WERI-Rb-1 (cell line): Measurements from ENCODE around the gene KRT72.

Experiments used
- DNase-seq: peaks from one replicate; pipeline ENCODE4 v3.0.0-alpha.2; 2020
- H3K27ac ChIP-seq: fragments of 250-450 bp; sonication (Bioruptor Pico); 2 replicates; pipeline ENCODE4 v1.5.1; 2020; ENCODE audit warnings: mild to moderate bottlenecking, moderate library complexity
- H3K27me3 ChIP-seq: fragments of 250-450 bp; sonication (Bioruptor Pico); 2 replicates; pipeline ENCODE4 v1.5.1; 2021; ENCODE audit warnings: mild to moderate bottlenecking, low read depth, moderate library complexity; ENCODE audit not compliant: insufficient read depth, severe bottlenecking
- H3K36me3 ChIP-seq: fragments of 250-450 bp; sonication (Bioruptor Pico); 2 replicates; pipeline ENCODE4 v1.5.1; 2020; ENCODE audit warnings: mild to moderate bottlenecking, moderate library complexity
- H3K4me3 ChIP-seq: 2 replicates; pipeline ENCODE4 v1.5.1; 2011; ENCODE audit warnings: low read depth, mild to moderate bottlenecking, control low read depth, low read length
- H3K9me3 ChIP-seq: fragments of 250-450 bp; sonication (Bioruptor Pico); 2 replicates; pipeline ENCODE4 v1.5.1; 2021; ENCODE audit warnings: mild to moderate bottlenecking, moderate library complexity; ENCODE audit not compliant: severe bottlenecking
- TF ChIP-seq, protein P1 (sequence below): IDR thresholded peaks from 2 replicates; pipeline ENCODE4 v1.5.1; 2011; ENCODE audit warnings: low read depth, mild to moderate bottlenecking, control low read depth, inconsistent platforms, low read length

The KRT72 gene

DNA sequence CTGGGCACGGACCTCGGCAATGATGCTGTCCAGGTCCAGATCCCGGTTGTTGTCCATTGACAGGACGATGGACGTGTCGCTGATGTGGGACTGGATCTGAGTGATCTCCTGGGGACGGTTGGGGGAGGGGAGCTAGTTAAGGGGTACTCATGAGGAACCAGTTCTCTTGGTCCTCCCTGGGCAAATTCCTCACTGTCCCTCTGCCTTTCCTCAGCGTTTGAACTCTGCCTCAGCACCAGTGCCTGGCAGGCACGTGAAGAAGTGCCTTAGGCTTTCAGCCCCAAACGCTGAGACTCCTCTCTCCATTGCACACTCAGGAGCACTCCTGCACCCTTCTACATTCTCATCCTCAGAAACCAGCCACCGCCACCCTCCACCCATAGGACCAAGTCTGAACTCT is 9.7 kb downstream of the KRT72 start:
- Histone ChIP-seq H3K9me3 (peaks cover 11% of the 10 kb centered on the region), H3K27ac (no peak overlapping the region), H3K4me3 (no peak overlapping the region), H3K27me3 (peaks cover 73% of the 10 kb centered on the region), H3K36me3 (no peaks in the 10 kb centered on the region)
- TF ChIP-seq, protein P1, sequence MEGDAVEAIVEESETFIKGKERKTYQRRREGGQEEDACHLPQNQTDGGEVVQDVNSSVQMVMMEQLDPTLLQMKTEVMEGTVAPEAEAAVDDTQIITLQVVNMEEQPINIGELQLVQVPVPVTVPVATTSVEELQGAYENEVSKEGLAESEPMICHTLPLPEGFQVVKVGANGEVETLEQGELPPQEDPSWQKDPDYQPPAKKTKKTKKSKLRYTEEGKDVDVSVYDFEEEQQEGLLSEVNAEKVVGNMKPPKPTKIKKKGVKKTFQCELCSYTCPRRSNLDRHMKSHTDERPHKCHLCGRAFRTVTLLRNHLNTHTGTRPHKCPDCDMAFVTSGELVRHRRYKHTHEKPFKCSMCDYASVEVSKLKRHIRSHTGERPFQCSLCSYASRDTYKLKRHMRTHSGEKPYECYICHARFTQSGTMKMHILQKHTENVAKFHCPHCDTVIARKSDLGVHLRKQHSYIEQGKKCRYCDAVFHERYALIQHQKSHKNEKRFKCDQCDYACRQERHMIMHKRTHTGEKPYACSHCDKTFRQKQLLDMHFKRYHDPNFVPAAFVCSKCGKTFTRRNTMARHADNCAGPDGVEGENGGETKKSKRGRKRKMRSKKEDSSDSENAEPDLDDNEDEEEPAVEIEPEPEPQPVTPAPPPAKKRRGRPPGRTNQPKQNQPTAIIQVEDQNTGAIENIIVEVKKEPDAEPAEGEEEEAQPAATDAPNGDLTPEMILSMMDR: no peak
- no peak for DNase-seq

DNA sequence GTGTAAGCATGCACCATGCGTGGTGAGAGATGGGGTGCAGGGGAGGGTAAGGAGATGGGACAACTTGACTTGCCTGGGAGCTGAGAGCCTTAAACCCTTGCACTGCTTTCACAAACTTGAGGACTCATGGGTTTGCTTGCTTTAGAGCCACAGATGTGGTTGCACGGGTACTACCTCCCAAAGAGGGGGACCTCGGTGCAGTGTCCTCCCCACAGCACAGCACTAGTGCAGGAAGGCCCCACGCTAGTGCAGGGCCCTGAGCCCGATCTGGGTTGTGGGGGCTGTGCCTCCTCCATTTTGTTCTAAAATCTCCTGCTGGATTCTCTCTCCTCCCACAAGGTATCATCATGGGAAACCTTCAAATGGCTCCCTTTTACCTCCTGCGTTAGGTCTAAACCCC is 11.2 kb downstream of the KRT72 start:
- H3K4me3 ChIP-seq: no peak overlapping the region
- TF ChIP-seq, protein P1: no peak
- peaks cover 78% of the 10 kb centered on the region for H3K27me3 ChIP-seq
- H3K36me3 ChIP-seq: no peaks in the 10 kb centered on the region
- no peak overlapping the region for H3K27ac ChIP-seq
- no peak for DNase-seq
- peaks cover 11% of the 10 kb centered on the region for H3K9me3 ChIP-seq

DNA sequence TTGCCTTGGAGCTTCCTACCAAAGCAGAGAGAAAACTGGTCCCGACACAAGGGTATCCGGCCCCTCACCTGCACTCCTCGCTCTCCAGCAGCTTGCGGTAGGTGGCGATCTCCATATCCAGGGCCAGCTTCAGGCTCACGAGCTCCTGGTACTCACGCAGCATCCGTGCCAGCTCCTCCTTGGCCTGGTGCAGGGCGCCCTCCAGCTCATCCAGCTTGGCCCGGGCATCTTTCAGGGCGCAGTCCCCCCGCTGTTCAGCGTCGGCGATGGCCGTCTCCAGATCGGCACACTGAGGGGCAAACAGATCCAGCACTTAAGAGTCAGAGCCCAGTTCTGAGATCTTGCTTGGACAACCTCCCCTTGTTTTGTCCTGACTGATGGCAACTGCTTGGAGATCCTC is 13.7 kb downstream of the KRT72 start:
- TF ChIP-seq, protein P1: no peak
- H3K4me3 ChIP-seq: no peak overlapping the region
- H3K27me3 ChIP-seq: peaks cover 89% of the 10 kb centered on the region
- H3K27ac ChIP-seq: no peak overlapping the region
- H3K36me3 ChIP-seq: no peaks in the 10 kb centered on the region
- H3K9me3 ChIP-seq: peaks cover 6% of the 10 kb centered on the region
- no peak for DNase-seq

DNA sequence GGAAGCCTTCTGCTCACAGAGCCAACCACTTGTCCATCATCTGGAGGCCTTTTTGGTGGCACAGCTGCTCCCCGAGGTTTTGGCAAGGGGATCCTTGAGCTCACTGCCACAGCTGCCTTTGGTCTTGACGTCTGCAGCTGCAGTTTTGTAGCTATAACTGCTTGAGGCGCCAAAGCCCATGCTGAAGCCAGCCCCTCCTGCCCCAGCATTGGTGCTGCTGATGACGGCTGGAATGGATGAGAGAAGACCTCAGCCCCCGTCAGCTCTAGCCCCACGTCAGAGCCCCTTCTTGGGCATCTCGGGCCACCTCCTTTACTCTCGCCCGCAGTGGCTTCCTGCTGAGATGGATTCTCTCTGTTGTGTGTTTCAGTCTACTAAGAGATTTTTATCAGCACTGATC is 15.3 kb downstream of the KRT72 start:
- no peaks in the 10 kb centered on the region for H3K36me3 ChIP-seq
- peaks cover 94% of the 10 kb centered on the region for H3K27me3 ChIP-seq
- DNase-seq: no peak
- H3K27ac ChIP-seq: no peak overlapping the region
- no peak overlapping the region for H3K4me3 ChIP-seq
- TF ChIP-seq, protein P1: no peak
- H3K9me3 ChIP-seq: peaks cover 4% of the 10 kb centered on the region

DNA sequence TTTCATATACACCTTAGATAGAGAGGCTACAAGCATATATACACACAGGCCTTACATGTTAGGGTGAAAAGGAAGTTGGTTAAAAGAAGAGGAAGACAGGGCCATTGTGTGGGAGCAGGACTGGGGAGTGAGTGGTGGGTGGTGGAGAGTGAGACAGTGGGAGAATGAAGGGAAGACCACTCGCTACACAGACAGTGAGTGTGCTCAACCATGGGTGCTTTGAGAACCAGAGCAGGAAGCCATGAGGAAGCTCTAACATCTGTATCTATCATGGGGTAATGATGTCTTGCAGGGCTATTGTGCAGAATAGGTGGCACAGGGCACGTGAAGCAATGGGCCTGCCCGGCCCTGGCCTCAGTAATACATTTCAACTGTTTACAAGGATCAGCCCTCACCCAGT is 16.2 kb downstream of the KRT72 start:
- Histone ChIP-seq H3K4me3 (no peak overlapping the region), H3K9me3 (no peaks in the 10 kb centered on the region), H3K27ac (no peak overlapping the region), H3K36me3 (no peaks in the 10 kb centered on the region), H3K27me3 (peaks cover 94% of the 10 kb centered on the region)
- TF ChIP-seq, protein P1: no peak
- DNase-seq: no peak

DNA sequence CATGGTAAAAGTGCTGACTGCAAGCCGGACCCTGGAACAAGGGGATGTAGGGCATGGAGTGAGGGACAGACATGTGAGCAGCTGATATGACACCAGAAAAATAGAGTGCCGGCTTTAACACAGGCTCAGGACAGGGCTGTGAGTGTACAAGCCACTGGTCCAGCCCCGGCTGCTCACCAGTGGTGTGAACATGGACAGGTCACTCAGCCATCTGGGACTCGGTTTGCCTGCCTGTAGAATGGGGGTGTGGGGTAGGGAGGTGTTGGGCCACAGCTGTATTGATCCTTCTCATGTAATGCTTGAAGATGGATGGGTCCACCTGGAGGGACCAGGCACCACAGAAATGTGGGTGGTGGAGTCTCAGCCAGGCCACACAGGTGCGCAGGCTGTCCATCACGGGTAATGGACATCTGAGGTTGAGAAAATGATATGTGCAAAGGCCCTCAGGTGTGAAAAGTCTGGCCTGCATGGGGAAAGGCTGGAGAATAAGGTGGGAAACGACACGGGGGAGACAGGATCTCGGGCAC is 17.0 kb downstream of the KRT72 start:
- no peak overlapping the region for H3K4me3 ChIP-seq
- DNase-seq: no peak
- TF ChIP-seq, protein P1: no peak
- H3K27ac ChIP-seq: no peak overlapping the region
- no peaks in the 10 kb centered on the region for H3K9me3 ChIP-seq
- peaks cover 97% of the 10 kb centered on the region for H3K27me3 ChIP-seq
- H3K36me3 ChIP-seq: no peaks in the 10 kb centered on the region
